IMR-90 (cell line): ENCODE measurements around the gene SMTNL1. TPM values are rescaled to one million over a fixed set of nuclear protein-coding genes. Genes with fewer than 3 reads are reported as not detected.
A peak's percentile ranks its signal among the peaks of the same experiment; 100 is the strongest.

Source experiments
- ATAC-seq: fragments of 200-7000 bp; cut with Tn5 transposase; 2 replicates; pipeline ENCODE4 v1.9.1; 2020; ENCODE audit warnings: low read depth, mild to moderate bottlenecking, moderate library complexity
- BruUV-seq: library from RNA; stranded (reverse); fragments of 400-500 nt; replicated peaks from 2 replicates; lab custom pipeline; 2021; lab: Mats Ljungman, UMichigan
- CTCF ChIA-PET: fragments of 300-600 bp; formaldehyde crosslinking; extraction: SDS; loops from one replicate; lab custom pipeline; 2021; ENCODE audit warnings: antibody characterized with exemption; lab: Yijun Ruan, JAX
- POLR2A ChIA-PET: fragments of 300-600 bp; sonication (Branson Sonifier 250); formaldehyde crosslinking; loops from one replicate; lab custom pipeline; 2022; ENCODE audit warnings: antibody characterized with exemption; ENCODE audit not compliant: unreplicated experiment; lab: Charles Lee
- DNase-seq: peaks from one replicate; pipeline ENCODE4 v3.0.0; 2013
- H2AFZ ChIP-seq: replicated peaks from 2 replicates; pipeline ENCODE3; 2013; ENCODE audit warnings: low read length, mild to moderate bottlenecking; ENCODE audit not compliant: poor library complexity
- H2AK5ac ChIP-seq: 2 replicates; pipeline ENCODE4 v1.6.1; 2013; ENCODE audit warnings: low read depth, low read length, inconsistent platforms
- H2AK9ac ChIP-seq: replicated peaks from 2 replicates; pipeline ENCODE3; 2013; ENCODE audit warnings: mild to moderate bottlenecking, low read depth, low read length, moderate library complexity; ENCODE audit not compliant: poor library complexity
- H2BK120ac ChIP-seq: 2 replicates; pipeline ENCODE4 v1.6.1; 2013; ENCODE audit warnings: low read depth, low read length, inconsistent platforms
- H2BK15ac ChIP-seq: 3 replicates; pipeline ENCODE4 v1.6.1; 2013; ENCODE audit warnings: low read depth, low read length, inconsistent platforms
- H2BK20ac ChIP-seq: 2 replicates; pipeline ENCODE4 v1.6.1; 2013; ENCODE audit warnings: low read depth, mild to moderate bottlenecking, inconsistent platforms, low read length, moderate library complexity
- H2BK5ac ChIP-seq: 2 replicates; pipeline ENCODE4 v1.6.1; 2013; ENCODE audit warnings: mild to moderate bottlenecking, low read depth, low read length, inconsistent platforms; ENCODE audit not compliant: poor library complexity, severe bottlenecking
- H3K14ac ChIP-seq: replicated peaks from 2 replicates; pipeline ENCODE4 v1.6.1; 2013; ENCODE audit warnings: low read depth, low read length, inconsistent platforms
- H3K18ac ChIP-seq: 2 replicates; pipeline ENCODE4 v1.6.1; 2013; ENCODE audit warnings: low read depth, low read length, control low read depth
- H3K23ac ChIP-seq: 2 replicates; pipeline ENCODE4 v1.6.1; 2013; ENCODE audit warnings: low read depth, low read length, inconsistent platforms
- H3K27ac ChIP-seq: 2 replicates; pipeline ENCODE4 v1.5.1; 2013; ENCODE audit warnings: mild to moderate bottlenecking, control low read depth, low read length; ENCODE audit not compliant: insufficient read depth
- H3K27me3 ChIP-seq: 2 replicates; pipeline ENCODE4 v1.6.1; 2013; ENCODE audit warnings: low read length; ENCODE audit not compliant: control insufficient read depth, insufficient read depth
- H3K36me3 ChIP-seq: 2 replicates; pipeline ENCODE4 v1.6.1; 2013; ENCODE audit warnings: low read length, mixed read lengths; ENCODE audit not compliant: control insufficient read depth, insufficient read depth
- H3K4ac ChIP-seq: 2 replicates; pipeline ENCODE4 v1.6.1; 2013; ENCODE audit warnings: low read depth, low read length, inconsistent platforms
- H3K4me1 ChIP-seq: 2 replicates; pipeline ENCODE4 v1.6.1; 2013; ENCODE audit warnings: low read length, mixed read lengths; ENCODE audit not compliant: control insufficient read depth, insufficient read depth
- H3K4me2 ChIP-seq: 2 replicates; pipeline ENCODE4 v1.6.1; 2013; ENCODE audit warnings: low read depth, mild to moderate bottlenecking, control low read depth, low read length, moderate library complexity
- H3K4me3 ChIP-seq: 2 replicates; pipeline ENCODE4 v1.5.1; 2013; ENCODE audit warnings: low read depth, mild to moderate bottlenecking, control low read depth, low read length, moderate library complexity; ENCODE audit not compliant: insufficient read depth
- H3K56ac ChIP-seq: 2 replicates; pipeline ENCODE4 v1.6.1; 2013; ENCODE audit warnings: low read length, inconsistent platforms; ENCODE audit not compliant: insufficient read depth; ENCODE audit errors: extremely low read depth
- H3K79me1 ChIP-seq, 2 experiments: 2 replicates each; pipeline ENCODE4 v1.6.1; 2013; ENCODE audit warnings: low read length in 2 of 2, inconsistent platforms in 1 of 2, low read depth in 1 of 2
- H3K9ac ChIP-seq: 2 replicates; pipeline ENCODE4 v1.6.1; 2013; ENCODE audit warnings: low read depth, low read length, control low read depth
- H3K9me1 ChIP-seq: 2 replicates; pipeline ENCODE4 v1.6.1; 2013; ENCODE audit warnings: low read length, inconsistent platforms; ENCODE audit not compliant: insufficient read depth
- H3K9me3 ChIP-seq: 2 replicates; pipeline ENCODE4 v1.6.1; 2013; ENCODE audit warnings: low read length; ENCODE audit not compliant: control insufficient read depth, insufficient read depth
- H4K20me1 ChIP-seq: 2 replicates; pipeline ENCODE4 v1.6.1; 2013; ENCODE audit warnings: low read length, inconsistent platforms; ENCODE audit not compliant: insufficient read depth
- H4K5ac ChIP-seq: 2 replicates; pipeline ENCODE4 v1.6.1; 2013; ENCODE audit warnings: mild to moderate bottlenecking, low read depth, low read length, control low read depth
- H4K8ac ChIP-seq, 2 experiments: 2 replicates each; pipeline ENCODE4 v1.6.1; 2013; ENCODE audit warnings: low read depth in 2 of 2, low read length in 2 of 2, control low read depth in 1 of 2, inconsistent platforms in 1 of 2
- H4K91ac ChIP-seq: 2 replicates; pipeline ENCODE4 v1.6.1; 2013; ENCODE audit warnings: low read depth, low read length, inconsistent platforms; ENCODE audit not compliant: insufficient read depth
- CEBPB ChIP-seq: IDR thresholded peaks from 2 replicates; pipeline ENCODE4 v1.6.1; 2012; ENCODE audit warnings: low read depth, low read length, improper control_type of control experiment
- CHD1 ChIP-seq: IDR thresholded peaks from 2 replicates; pipeline ENCODE4 v1.6.1; 2012; ENCODE audit warnings: low read depth, low read length, improper control_type of control experiment
- WGBS, 2 experiments: methylation state at CpG; one replicate each; pipeline versions ENCODE4 v1.1.5 to v1.1.7; 2013; ENCODE audit warnings: missing lambda C conversion rate in 2 of 2; ENCODE audit not compliant: insufficient read length in 1 of 2; ENCODE audit errors: extremely low coverage in 2 of 2; 5-methylcytosine and 5-hydroxymethylcytosine counted together
- dilution Hi-C: fragments of 300-500 bp; cut with HindIII; formaldehyde crosslinking; loops from one replicate; pipeline ENCODE4 v1.14.3; 2018; ENCODE audit warnings: low sequenced_read_pairs; ENCODE audit not compliant: unreplicated experiment
- in situ Hi-C: fragments of 300-500 bp; cut with MboI; formaldehyde crosslinking; loops from 3 replicates; pipeline ENCODE4 v1.14.3; 2019; ENCODE audit warnings: low sequenced_read_pairs, inconsistent platforms, mixed read lengths
- intact Hi-C: fragments of 100-400 bp; cut with micrococcal nuclease; formaldehyde crosslinking; loops from 2 replicates; pipeline ENCODE4 v1.10.0; 2022
- polyA plus RNA-seq, 3 experiments: library from polyadenylated mRNA; depleted of rRNA; stranded (reverse); fragments of >200 nt; gene quantifications; 2 replicates each; pipeline ENCODE4 v1.2.3, GENCODE V29; 2012; ENCODE audit warnings: low replicate concordance in 1 of 3
- total RNA-seq: library from RNA; depleted of rRNA; stranded (reverse); fragments of >200 nt; gene quantifications from 2 replicates; pipeline ENCODE4 v1.2.3, GENCODE V29; 2012

SMTNL1 gene
- total and polyA plus RNA-seq, 2 of the 4 experiments (the other 2 are of a cell fraction) = not detected

- peaks cover 15% of the 10 kb centered on the region for H3K4me1 ChIP-seq
- no peak for DNase-seq
- H3K18ac ChIP-seq = no peak overlapping the region
- peaks cover 10% of the 10 kb centered on the region; the same call in 1 of the 2 replicates for H3K9me1 ChIP-seq
- WGBS, 2 experiments = 86% methylated on average over 6 of the region's 15 CpGs; no CpG with 5 or more reads in 1 of the 2 experiments
- in situ Hi-C loops (loop anchor here (10.0 to 25.0 kb wide), 2 partner anchors 147 to 1015 kb away; partner anchors contain the start of genes OR5B21 and YPEL4), dilution Hi-C loops (no loop called here), intact Hi-C loops (no loop called here)
- H2AK9ac ChIP-seq = peak overlapping the region; percentile 15
- H4K20me1 ChIP-seq = no peaks in the 10 kb centered on the region; the same call in 1 of the 2 replicates
- H2BK20ac ChIP-seq = no peak overlapping the region
- no peak overlapping the region for H3K4me2 ChIP-seq
- no peaks in the 10 kb centered on the region for H3K9me3 ChIP-seq
- no peak overlapping the region for H2AK5ac ChIP-seq
- no peak overlapping the region for H3K56ac ChIP-seq
- no peak overlapping the region for H4K5ac ChIP-seq
- TF ChIP-seq CHD1 = no peak
- TF ChIP-seq CEBPB = peak; percentile 62
- H3K36me3 ChIP-seq = peaks cover 31% of the 10 kb centered on the region
- no peaks in the 10 kb centered on the region for H3K27me3 ChIP-seq
- H3K4me3 ChIP-seq = no peak overlapping the region
- H2BK5ac ChIP-seq = no peak overlapping the region
- H4K91ac ChIP-seq = no peak overlapping the region
- no peak overlapping the region for H3K14ac ChIP-seq
- H2BK120ac ChIP-seq = no peak overlapping the region
- H3K79me1 ChIP-seq = peaks cover 3 to 14% of the 10 kb centered on the region in 2 experiments; a peak in 2 of 4 replicates
- ChIA-PET CTCF (no interaction called here), POLR2A (interaction anchor here (0.5 kb wide), 1 partner anchor 107 kb away, joined by 3 read pairs; no protein-coding TSS in a partner anchor)
- H4K8ac ChIP-seq = no peak overlapping the region
- peak overlapping the region; percentile 9 for H2AFZ ChIP-seq
- H3K4ac ChIP-seq = no peak overlapping the region
- ATAC-seq = no peak
- H2BK15ac ChIP-seq = no peak overlapping the region
- no peak overlapping the region for H3K9ac ChIP-seq
- BruUV-seq = no TSS peak
- no peak overlapping the region for H3K27ac ChIP-seq
- no peak overlapping the region for H3K23ac ChIP-seq
Measured at GRCh38 chr11:57497303-57498247, 39.8 kb upstream of the SMTNL1 start.
